Measurements from ENCODE around the gene RPS6KA3.

The RPS6KA3 gene

GRCh38 chrX:20159797-20160385, 106.8 kb downstream of the RPS6KA3 start:
- Mint-ChIP-seq H3K9me3 (peaks cover 3% of the 10 kb centered on the region), H3K27me3 (ENCODE audit: low read depth) (no peaks in the 10 kb centered on the region), H3K27ac (no peak overlapping the region), H3K4me1 (no peaks in the 10 kb centered on the region), H3K4me3 (no peak overlapping the region), H3K36me3 (ENCODE audit: low read depth) (peaks cover 29% of the 10 kb centered on the region)
- TF ChIP-seq CTCF (IDR thresholded peaks at IDR 0.05; ENCODE audit: unreplicated experiment in 3 of 3), result no peak

- H3K9me3 Mint-ChIP-seq, result peaks cover 10% of the 10 kb centered on the region
- TF ChIP-seq CTCF (IDR thresholded peaks at IDR 0.05; ENCODE audit: unreplicated experiment in 3 of 3), result no peak
Measured at GRCh38 chrX:20151689-20152088, 115.0 kb downstream of the RPS6KA3 start.

DNA sequence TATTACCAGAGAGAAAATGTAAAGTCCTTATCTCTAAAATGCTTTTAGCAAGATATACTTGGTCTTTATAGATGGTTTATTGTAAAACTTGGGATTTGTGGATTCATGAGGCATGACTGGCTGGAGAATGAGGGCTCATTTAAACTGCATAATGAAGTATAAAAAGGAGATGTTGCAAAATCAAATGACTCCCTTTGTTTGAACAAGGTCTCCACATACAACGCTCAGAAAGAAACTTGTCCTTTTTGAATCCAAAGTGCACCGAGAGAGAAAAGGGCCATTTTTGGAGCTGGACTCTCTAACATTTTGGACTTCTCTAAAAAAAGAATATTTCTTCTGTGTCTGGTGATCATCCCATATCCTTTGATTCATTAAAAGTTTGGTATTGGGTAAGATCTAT, 117.4 kb downstream of the RPS6KA3 start:
- Mint-ChIP-seq H3K27ac (no peak overlapping the region), H3K36me3 (ENCODE audit: low read depth) (peaks cover 18% of the 10 kb centered on the region), H3K27me3 (ENCODE audit: low read depth) (no peaks in the 10 kb centered on the region), H3K4me3 (no peak overlapping the region), H3K4me1 (no peaks in the 10 kb centered on the region), H3K9me3 (peaks cover 10% of the 10 kb centered on the region)
- no peak for TF ChIP-seq CTCF (IDR thresholded peaks at IDR 0.05; ENCODE audit: unreplicated experiment in 3 of 3)

More at GRCh38 chrX:20151689-20152088, 115.0 kb downstream of the RPS6KA3 start:
- H3K4me3 Mint-ChIP-seq, result no peak overlapping the region
- H3K4me1 Mint-ChIP-seq, result no peaks in the 10 kb centered on the region
- H3K27me3 Mint-ChIP-seq (ENCODE audit: low read depth), result no peaks in the 10 kb centered on the region
- peaks cover 28% of the 10 kb centered on the region for H3K36me3 Mint-ChIP-seq (ENCODE audit: low read depth)
- no peak overlapping the region for H3K27ac Mint-ChIP-seq

GRCh38 chrX:20147561-20147960, 119.1 kb downstream of the RPS6KA3 start:
- H3K36me3 Mint-ChIP-seq (ENCODE audit: low read depth), result peaks cover 18% of the 10 kb centered on the region
- H3K9me3 Mint-ChIP-seq, result peaks cover 7% of the 10 kb centered on the region
- no peak overlapping the region for H3K4me3 Mint-ChIP-seq
- no peaks in the 10 kb centered on the region for H3K4me1 Mint-ChIP-seq
- no peak for TF ChIP-seq CTCF (IDR thresholded peaks at IDR 0.05; ENCODE audit: unreplicated experiment in 3 of 3)
- H3K27ac Mint-ChIP-seq, result no peak overlapping the region
- H3K27me3 Mint-ChIP-seq (ENCODE audit: low read depth), result no peaks in the 10 kb centered on the region

DNA sequence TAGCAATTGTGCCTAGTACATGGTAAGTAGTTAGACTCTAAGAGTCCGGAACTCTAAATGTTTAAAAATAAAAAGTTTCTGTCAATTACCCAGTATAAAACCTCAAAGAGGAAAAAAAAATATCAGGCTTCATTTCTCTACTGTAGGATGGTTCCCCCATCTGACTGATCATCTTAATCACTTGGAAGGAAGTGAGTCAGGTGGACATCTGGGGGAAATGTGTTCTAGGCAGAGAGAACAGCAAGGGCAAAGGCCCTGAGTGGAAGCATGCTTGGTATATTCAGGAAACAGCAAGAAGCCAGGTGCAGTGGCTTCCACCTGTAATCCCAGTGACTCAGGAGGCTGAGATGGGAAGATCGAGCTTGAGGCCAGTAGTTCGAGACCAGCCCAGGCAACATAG, 122.2 kb downstream of the RPS6KA3 start:
- H3K36me3 Mint-ChIP-seq (ENCODE audit: low read depth), result peaks cover 12% of the 10 kb centered on the region
- no peaks in the 10 kb centered on the region for H3K27me3 Mint-ChIP-seq (ENCODE audit: low read depth)
- H3K4me1 Mint-ChIP-seq, result peaks cover 11% of the 10 kb centered on the region
- H3K27ac Mint-ChIP-seq, result no peak overlapping the region
- no peak for TF ChIP-seq CTCF (IDR thresholded peaks at IDR 0.05; ENCODE audit: unreplicated experiment in 3 of 3)
- peaks cover 7% of the 10 kb centered on the region for H3K9me3 Mint-ChIP-seq
- no peak overlapping the region for H3K4me3 Mint-ChIP-seq

- peak overlapping the region in 2 of 3 experiments; percentile 14 to 71 for H3K4me3 Mint-ChIP-seq
- H3K4me1 Mint-ChIP-seq, result peaks cover 16% of the 10 kb centered on the region
- TF ChIP-seq CTCF (IDR thresholded peaks at IDR 0.05; ENCODE audit: unreplicated experiment in 3 of 3), result no peak
- H3K27ac Mint-ChIP-seq, result no peak overlapping the region
- peaks cover 7% of the 10 kb centered on the region for H3K9me3 Mint-ChIP-seq
- peaks cover 13% of the 10 kb centered on the region for H3K36me3 Mint-ChIP-seq (ENCODE audit: low read depth)
- no peaks in the 10 kb centered on the region for H3K27me3 Mint-ChIP-seq (ENCODE audit: low read depth)
Measured at GRCh38 chrX:20143561-20143960, 123.1 kb downstream of the RPS6KA3 start.

All from nephron (organoid).